Esophagus (tissue), 2 donors: ENCODE measurements around the gene ATP7A. TPM values are rescaled to one million over a fixed set of nuclear protein-coding genes. Genes with fewer than 3 reads are reported as not detected.

Source experiments
- H3K27ac ChIP-seq, 2 donors: one replicate each; pipeline ENCODE4 v1.5.1; 2013; ENCODE audit warnings: low read depth in 2 of 2, mild to moderate bottlenecking in 2 of 2, inconsistent platforms in 1 of 2, low read length in 1 of 2, moderate library complexity in 1 of 2
- H3K27me3 ChIP-seq, 2 donors: one replicate each; pipeline ENCODE4 v1.6.1; 2013; ENCODE audit warnings: low read length in 2 of 2, control low read depth in 1 of 2, mild to moderate bottlenecking in 1 of 2; ENCODE audit not compliant: insufficient read depth in 2 of 2, control insufficient read depth in 1 of 2
- H3K36me3 ChIP-seq, 2 donors: one replicate each; pipeline ENCODE4 v1.6.1; 2013; ENCODE audit warnings: low read length in 1 of 2; ENCODE audit not compliant: control insufficient read depth in 2 of 2, insufficient read depth in 2 of 2
- H3K4me1 ChIP-seq, 2 donors: one replicate each; pipeline ENCODE4 v1.6.1; 2013; ENCODE audit warnings: low read length in 1 of 2; ENCODE audit not compliant: control insufficient read depth in 2 of 2, insufficient read depth in 2 of 2
- H3K4me3 ChIP-seq, 2 donors: one replicate each; pipeline ENCODE4 v1.5.1; 2013; ENCODE audit warnings: low read length in 2 of 2, mild to moderate bottlenecking in 2 of 2, low read depth in 1 of 2, moderate library complexity in 1 of 2
- H3K9me3 ChIP-seq, 2 donors: one replicate each; pipeline ENCODE4 v1.6.1; 2013; ENCODE audit warnings: mild to moderate bottlenecking in 2 of 2, low read depth in 1 of 2, low read length in 1 of 2, moderate library complexity in 1 of 2; ENCODE audit not compliant: control insufficient read depth in 2 of 2, insufficient read depth in 1 of 2
- WGBS, 2 donors: extraction: QIAGEN DNeasy Blood & Tissue Kit; methylation state at CpG; one replicate each; pipeline ENCODE4 v1.1.7; 2013; 5-methylcytosine and 5-hydroxymethylcytosine counted together
- polyA plus RNA-seq, 2 donors: library from polyadenylated mRNA; stranded (reverse); fragments of 200-250 nt; gene quantifications; one replicate each; pipeline ENCODE4 v1.2.3, GENCODE V29; 2013
- donor health status: healthy with polysubstance abuse.
- donor health status: Bipolar disorder and iron deficiency.

ATP7A gene
- polyA plus RNA-seq, 2 donors = 2.1 to 2.7 TPM

- WGBS, 2 donors = 76 to 79% methylated on average over 13 of the region's 13 CpGs
- no peaks in the 10 kb centered on the region for H3K4me1 ChIP-seq
- H3K36me3 ChIP-seq = no peaks in the 10 kb centered on the region
Observed at GRCh38 chrX:77962068-77962902, 51.8 kb downstream of the ATP7A start.

GRCh38 chrX:77966361-77966760 is 55.9 kb downstream of the ATP7A start:
- WGBS, 2 donors = 88 to 93% methylated on average over 3 of the region's 3 CpGs
- Histone ChIP-seq H3K4me1 (no peaks in the 10 kb centered on the region), H3K27ac (no peak overlapping the region), H3K4me3 (no peak overlapping the region), H3K9me3 (no peaks in the 10 kb centered on the region), H3K36me3 (no peaks in the 10 kb centered on the region), H3K27me3 (no peaks in the 10 kb centered on the region)

More at GRCh38 chrX:77962068-77962902, 51.8 kb downstream of the ATP7A start:
- Histone ChIP-seq H3K4me3 (no peak overlapping the region), H3K9me3 (no peaks in the 10 kb centered on the region), H3K27me3 (no peaks in the 10 kb centered on the region), H3K27ac (no peak overlapping the region)

- H3K9me3 ChIP-seq = no peaks in the 10 kb centered on the region
- no peak overlapping the region for H3K27ac ChIP-seq
- no peaks in the 10 kb centered on the region for H3K4me1 ChIP-seq
- WGBS, 2 donors = 48 to 51% methylated on average over 1 of the region's 1 CpG
- no peak overlapping the region for H3K4me3 ChIP-seq
- H3K36me3 ChIP-seq = no peaks in the 10 kb centered on the region
- no peaks in the 10 kb centered on the region for H3K27me3 ChIP-seq
Observed at GRCh38 chrX:77967631-77968030, 57.1 kb downstream of the ATP7A start.

- Histone ChIP-seq H3K36me3 (no peaks in the 10 kb centered on the region), H3K4me1 (no peaks in the 10 kb centered on the region), H3K4me3 (no peak within 1 kb of the TSS), H3K27ac (no peak within 1 kb of the TSS), H3K9me3 (no peaks in the 10 kb centered on the region), H3K27me3 (no peaks in the 10 kb centered on the region)
- WGBS, 2 donors = 93 to 98% methylated on average over 13 of the region's 13 CpGs
Observed at GRCh38 chrX:77969538-77969937, 59.0 kb downstream of the ATP7A start, which contains the start of gene PGAM4. TSS of gene PGAM4 (minus strand) at chrX:77969638. CDS start at chrX:77969638, 0 bp downstream.

GRCh38 chrX:77975755-77976154 is 65.3 kb downstream of the ATP7A start:
- no peaks in the 10 kb centered on the region for H3K27me3 ChIP-seq
- no peaks in the 10 kb centered on the region for H3K9me3 ChIP-seq
- 60 to 79% methylated on average over 2 of the region's 2 CpGs for WGBS, 2 donors
- no peak overlapping the region for H3K4me3 ChIP-seq
- no peaks in the 10 kb centered on the region for H3K4me1 ChIP-seq
- H3K27ac ChIP-seq = no peak overlapping the region
- no peaks in the 10 kb centered on the region for H3K36me3 ChIP-seq

- Histone ChIP-seq H3K27ac (no peak overlapping the region), H3K4me3 (no peak overlapping the region), H3K9me3 (no peaks in the 10 kb centered on the region), H3K36me3 (no peaks in the 10 kb centered on the region), H3K27me3 (no peaks in the 10 kb centered on the region), H3K4me1 (no peaks in the 10 kb centered on the region)
Observed at GRCh38 chrX:77977095-77977494, 66.6 kb downstream of the ATP7A start.

GRCh38 chrX:77977518-77977917 is 67.0 kb downstream of the ATP7A start:
- WGBS, 2 donors = 86 to 91% methylated on average over 1 of the region's 1 CpG
- Histone ChIP-seq H3K27me3 (no peaks in the 10 kb centered on the region), H3K4me3 (no peak overlapping the region), H3K9me3 (no peaks in the 10 kb centered on the region), H3K4me1 (no peaks in the 10 kb centered on the region), H3K36me3 (no peaks in the 10 kb centered on the region), H3K27ac (no peak overlapping the region)

- Histone ChIP-seq H3K36me3 (no peaks in the 10 kb centered on the region), H3K27me3 (no peaks in the 10 kb centered on the region), H3K27ac (no peak overlapping the region), H3K4me3 (no peak overlapping the region), H3K9me3 (no peaks in the 10 kb centered on the region), H3K4me1 (no peaks in the 10 kb centered on the region)
- 72 to 96% methylated on average over 4 of the region's 4 CpGs for WGBS, 2 donors
Observed at GRCh38 chrX:77979870-77980269, 69.4 kb downstream of the ATP7A start.

- WGBS, 2 donors = 64 to 95% methylated on average over 1 of the region's 1 CpG
- peaks cover 0 to 2% of the 10 kb centered on the region in 2 donors for H3K27me3 ChIP-seq
- no peaks in the 10 kb centered on the region for H3K36me3 ChIP-seq
- no peaks in the 10 kb centered on the region for H3K9me3 ChIP-seq
- no peaks in the 10 kb centered on the region for H3K4me1 ChIP-seq
- no peak overlapping the region for H3K27ac ChIP-seq
- no peak overlapping the region for H3K4me3 ChIP-seq
Observed at GRCh38 chrX:78011846-78012245, 101.4 kb downstream of the ATP7A start.
